ENCODE results near the gene CXXC5.

Gene CXXC5

GRCh38 chr5:139693676-139694364 lies 45.7 kb downstream of the CXXC5 start:
- H3K4me1 ChIP-seq (ENCODE audit: low read depth, poor library complexity, severe bottlenecking) = peaks cover 4% of the 10 kb centered on the region
- H3K4me3 ChIP-seq (IDR thresholded peaks at IDR 0.05; ENCODE audit: insufficient read depth, low read depth, low read length) = no peak overlapping the region
- no peak for TF ChIP-seq CTCF (conservative IDR thresholded peaks at IDR 0.05; ENCODE audit: low read depth, low read length)
- no peak overlapping the region for H3K27ac ChIP-seq
- H3K4me2 ChIP-seq = no peak overlapping the region
- H3K27me3 ChIP-seq (ENCODE audit: insufficient read depth, low read depth) = no peaks in the 10 kb centered on the region
- H3K79me2 ChIP-seq (ENCODE audit: insufficient read depth, low read depth) = no peaks in the 10 kb centered on the region
- no peak overlapping the region for H2AFZ ChIP-seq (ENCODE audit: low read depth)
- H3K36me3 ChIP-seq (ENCODE audit: insufficient read depth) = no peaks in the 10 kb centered on the region
- H3K9ac ChIP-seq = no peak overlapping the region
- no peaks in the 10 kb centered on the region for H4K20me1 ChIP-seq (ENCODE audit: insufficient read depth)

- Histone ChIP-seq H2AFZ (ENCODE audit: low read depth) (no peak overlapping the region), H3K27me3 (ENCODE audit: insufficient read depth, low read depth) (no peaks in the 10 kb centered on the region), H3K4me1 (ENCODE audit: low read depth, poor library complexity, severe bottlenecking) (peaks cover 6% of the 10 kb centered on the region), H3K27ac (no peak overlapping the region; the same call in 1 of the 2 replicates), H4K20me1 (ENCODE audit: insufficient read depth) (no peaks in the 10 kb centered on the region), H3K9ac (no peak overlapping the region), H3K4me2 (no peak overlapping the region), H3K79me2 (ENCODE audit: insufficient read depth, low read depth) (no peaks in the 10 kb centered on the region), H3K36me3 (ENCODE audit: insufficient read depth) (no peaks in the 10 kb centered on the region), H3K4me3 (IDR thresholded peaks at IDR 0.05; ENCODE audit: insufficient read depth, low read depth, low read length) (no peak overlapping the region)
- TF ChIP-seq CTCF (conservative IDR thresholded peaks at IDR 0.05; ENCODE audit: low read depth, low read length) = no peak
These were observed 46.5 kb downstream of the CXXC5 start for GRCh38 chr5:139694556-139695177.

- H3K4me3 ChIP-seq (IDR thresholded peaks at IDR 0.05; ENCODE audit: insufficient read depth, low read depth, low read length) = no peak overlapping the region
- no peaks in the 10 kb centered on the region for H4K20me1 ChIP-seq (ENCODE audit: insufficient read depth)
- no peak overlapping the region for H3K9ac ChIP-seq
- no peak overlapping the region for H3K4me2 ChIP-seq
- no peak for TF ChIP-seq CTCF (conservative IDR thresholded peaks at IDR 0.05; ENCODE audit: low read depth, low read length)
- H3K27me3 ChIP-seq (ENCODE audit: insufficient read depth, low read depth) = no peaks in the 10 kb centered on the region
- no peaks in the 10 kb centered on the region for H3K36me3 ChIP-seq (ENCODE audit: insufficient read depth)
- H3K79me2 ChIP-seq (ENCODE audit: insufficient read depth, low read depth) = no peaks in the 10 kb centered on the region
- H2AFZ ChIP-seq (ENCODE audit: low read depth) = no peak overlapping the region
- no peak overlapping the region; the same call in 1 of the 2 replicates for H3K27ac ChIP-seq
- peaks cover 6% of the 10 kb centered on the region for H3K4me1 ChIP-seq (ENCODE audit: low read depth, poor library complexity, severe bottlenecking)
These were observed 47.0 kb downstream of the CXXC5 start for GRCh38 chr5:139695178-139695573.

- TF ChIP-seq CTCF (conservative IDR thresholded peaks at IDR 0.05; ENCODE audit: low read depth, low read length) = no peak
- no peak overlapping the region for H3K27ac ChIP-seq
- no peak overlapping the region for H3K4me3 ChIP-seq (IDR thresholded peaks at IDR 0.05; ENCODE audit: insufficient read depth, low read depth, low read length)
- H4K20me1 ChIP-seq (ENCODE audit: insufficient read depth) = no peaks in the 10 kb centered on the region
- no peak overlapping the region for H2AFZ ChIP-seq (ENCODE audit: low read depth)
- no peaks in the 10 kb centered on the region for H3K36me3 ChIP-seq (ENCODE audit: insufficient read depth)
- H3K9ac ChIP-seq = no peak overlapping the region
- no peak overlapping the region for H3K4me2 ChIP-seq
- no peaks in the 10 kb centered on the region for H3K79me2 ChIP-seq (ENCODE audit: insufficient read depth, low read depth)
- H3K27me3 ChIP-seq (ENCODE audit: insufficient read depth, low read depth) = no peaks in the 10 kb centered on the region
- H3K4me1 ChIP-seq (ENCODE audit: low read depth, poor library complexity, severe bottlenecking) = peaks cover 6% of the 10 kb centered on the region
These were observed 48.2 kb downstream of the CXXC5 start for GRCh38 chr5:139696167-139696893.

All from KMS-11 (cell line).